ENCODE measurements around the gene CIP2A. TPM values are rescaled to one million over a fixed set of nuclear protein-coding genes. Genes with fewer than 3 reads are reported as not detected.

Gene CIP2A
- total RNA-seq, 1 donor from 2014 or later: 21.0 TPM

GRCh38 chr3:108546692-108547091 lies 42.5 kb downstream of the CIP2A start:
- Mint-ChIP-seq H3K4me1 (ENCODE audit: low read depth) (no peaks in the 10 kb centered on the region), H3K27ac (no peak overlapping the region), H3K9me3 (ENCODE audit: low read depth) (peaks cover 2% of the 10 kb centered on the region), H3K36me3 (ENCODE audit: insufficient read depth) (peaks cover 11% of the 10 kb centered on the region), H3K4me3 (ENCODE audit: low read depth) (no peak overlapping the region), H3K27me3 (no peaks in the 10 kb centered on the region)
- TF ChIP-seq CTCF (IDR thresholded peaks at IDR 0.05; ENCODE audit: unreplicated experiment): no peak
- DNase-seq (ENCODE audit: low spot score, unreplicated experiment): no peak

GRCh38 chr3:108546247-108546646 lies 43.0 kb downstream of the CIP2A start:
- Mint-ChIP-seq H3K9me3 (ENCODE audit: low read depth) (peaks cover 2% of the 10 kb centered on the region), H3K27ac (peak overlapping the region; percentile 13), H3K27me3 (no peaks in the 10 kb centered on the region), H3K4me1 (ENCODE audit: low read depth) (no peaks in the 10 kb centered on the region), H3K36me3 (ENCODE audit: insufficient read depth) (peaks cover 11% of the 10 kb centered on the region), H3K4me3 (ENCODE audit: low read depth) (no peak overlapping the region)
- TF ChIP-seq CTCF (IDR thresholded peaks at IDR 0.05; ENCODE audit: unreplicated experiment): no peak
- no peak for DNase-seq (ENCODE audit: low spot score, unreplicated experiment)

- peaks cover 2% of the 10 kb centered on the region for H3K36me3 Mint-ChIP-seq (ENCODE audit: insufficient read depth)
- H3K27me3 Mint-ChIP-seq: no peaks in the 10 kb centered on the region
- no peak for TF ChIP-seq CTCF (IDR thresholded peaks at IDR 0.05; ENCODE audit: unreplicated experiment)
- DNase-seq (ENCODE audit: low spot score, unreplicated experiment): no peak
- no peaks in the 10 kb centered on the region for H3K9me3 Mint-ChIP-seq (ENCODE audit: low read depth)
- no peak overlapping the region for H3K4me3 Mint-ChIP-seq (ENCODE audit: low read depth)
- no peaks in the 10 kb centered on the region for H3K4me1 Mint-ChIP-seq (ENCODE audit: low read depth)
- no peak overlapping the region for H3K27ac Mint-ChIP-seq
Measured at GRCh38 chr3:108538083-108538482, 51.2 kb downstream of the CIP2A start.

- H3K4me3 Mint-ChIP-seq (ENCODE audit: low read depth): no peak overlapping the region
- no peaks in the 10 kb centered on the region for H3K4me1 Mint-ChIP-seq (ENCODE audit: low read depth)
- no peak overlapping the region for H3K27ac Mint-ChIP-seq
- H3K36me3 Mint-ChIP-seq (ENCODE audit: insufficient read depth): no peaks in the 10 kb centered on the region
- H3K27me3 Mint-ChIP-seq: no peaks in the 10 kb centered on the region
- TF ChIP-seq CTCF (IDR thresholded peaks at IDR 0.05; ENCODE audit: unreplicated experiment): no peak
- no peaks in the 10 kb centered on the region for H3K9me3 Mint-ChIP-seq (ENCODE audit: low read depth)
- no peak for DNase-seq (ENCODE audit: low spot score, unreplicated experiment)
Measured at GRCh38 chr3:108528459-108529252, 60.6 kb downstream of the CIP2A start.

GRCh38 chr3:108527817-108528216 lies 61.4 kb downstream of the CIP2A start:
- Mint-ChIP-seq H3K27ac (no peak overlapping the region), H3K9me3 (ENCODE audit: low read depth) (no peaks in the 10 kb centered on the region), H3K27me3 (no peaks in the 10 kb centered on the region), H3K4me3 (ENCODE audit: low read depth) (no peak overlapping the region), H3K4me1 (ENCODE audit: low read depth) (no peaks in the 10 kb centered on the region), H3K36me3 (ENCODE audit: insufficient read depth) (no peaks in the 10 kb centered on the region)
- TF ChIP-seq CTCF (IDR thresholded peaks at IDR 0.05; ENCODE audit: unreplicated experiment): no peak
- no peak for DNase-seq (ENCODE audit: low spot score, unreplicated experiment)
